ENCODE measurements around the gene RYR2. TPM values are rescaled to one million over a fixed set of nuclear protein-coding genes. Genes with fewer than 3 reads are reported as not detected.

Gene RYR2
- total and polyA plus RNA-seq, 9 of the 15 experiments (the other 6 are each of a cell fraction or from before 2014, with no cell fraction given): 0.03 to 0.42 (median 0.14) TPM

- TF ChIP-seq ZNF384 (IDR thresholded peaks at IDR 0.05; ENCODE audit: low read depth, low read length) (no peak), SMAD2 (IDR thresholded peaks at IDR 0.05; ENCODE audit: low read depth, low read length) (no peak), CCAR2 (IDR thresholded peaks at IDR 0.05; ENCODE audit: low read depth, low read length) (no peak), ZNF282 (CRISPR knock-in tag; IDR thresholded peaks at IDR 0.05) (no peak), NCOR1 (IDR thresholded peaks at IDR 0.05) (no peak), SP2 (IDR thresholded peaks at IDR 0.05; ENCODE audit: extremely low read depth, low read depth, low read length, poor library complexity, severe bottlenecking) (no peak), KDM4B (IDR thresholded peaks at IDR 0.05; ENCODE audit: borderline replicate concordance in 2 of 2, low read depth in 1 of 2) (no peak), TAF1 (IDR thresholded peaks at IDR 0.05; ENCODE audit: control insufficient read depth, extremely low read depth, insufficient read depth, low read length, severe bottlenecking) (no peak), CXXC5 (CRISPR knock-in tag; IDR thresholded peaks at IDR 0.05) (no peak), BRF2 (IDR thresholded peaks at IDR 0.05; ENCODE audit: borderline replicate concordance, insufficient read depth, insufficient read length) (no peak), BMI1 (IDR thresholded peaks at IDR 0.05; ENCODE audit: low read length) (no peak), STAT6 (CRISPR knock-in tag; IDR thresholded peaks at IDR 0.05) (no peak), ZFP1 (CRISPR knock-in tag; IDR thresholded peaks at IDR 0.05) (no peak), BDP1 (IDR thresholded peaks at IDR 0.05; ENCODE audit: insufficient read depth, insufficient read length) (no peak), SETDB1 (IDR thresholded peaks at IDR 0.05; ENCODE audit: low read length) (no peak), CEBPG (CRISPR knock-in tag; IDR thresholded peaks at IDR 0.05) (no peak), CEBPG (tag; conservative IDR thresholded peaks at IDR 0.05 in 1 of 2, IDR thresholded peaks at IDR 0.05 in 1 of 2) (no peak), ZNF184 (CRISPR knock-in tag; IDR thresholded peaks at IDR 0.05) (no peak), HDAC8 (tag; IDR thresholded peaks at IDR 0.05) (no peak), ZNF124 (CRISPR knock-in tag; IDR thresholded peaks at IDR 0.05) (no peak), ZBTB8A (IDR thresholded peaks at IDR 0.05; ENCODE audit: partially characterized antibody) (no peak)
These were observed 195.7 kb downstream of the RYR2 start for GRCh38 chr1:237237721-237238120.

More at GRCh38 chr1:237237721-237238120, 195.7 kb downstream of the RYR2 start:
- DNase-seq (ENCODE audit: extremely low read depth in 1 of 4, low spot score in 3 of 4) (no peak), ATAC-seq (no peak), FAIRE-seq (no peak)
- POLR2A ChIA-PET: no interaction called here
- no TSS peak for BruUV-seq (replicated peaks)
- in situ Hi-C loops (cut with MboI): no loop called here
- H3K27ac ChIP-seq (ENCODE audit: extremely low read depth, low read depth, low read length): no peak overlapping the region
- no peak overlapping the region for H3K9ac ChIP-seq (ENCODE audit: insufficient read depth in 1 of 2, low read depth in 2 of 2, low read length in 2 of 2)
- no peak overlapping the region for H3K4me2 ChIP-seq (ENCODE audit: insufficient read depth, low read length)
- no peak overlapping the region for H2AFZ ChIP-seq (ENCODE audit: low read depth, low read length)
- H3K79me2 ChIP-seq (ENCODE audit: control insufficient read depth, insufficient read depth, low read length): no peaks in the 10 kb centered on the region
- H4K20me1 ChIP-seq (replicated peaks; ENCODE audit: control insufficient read depth, insufficient read depth, low read length): no peaks in the 10 kb centered on the region
- intact Hi-C loops (cut with micrococcal nuclease): no loop called here
- H3K9me1 ChIP-seq (ENCODE audit: control insufficient read depth, insufficient read depth, low read length): no peaks in the 10 kb centered on the region
- H3K9me3 ChIP-seq (replicated peaks; ENCODE audit: control insufficient read depth, insufficient read depth, low read depth, low read length): no peaks in the 10 kb centered on the region
- no peaks in the 10 kb centered on the region for H3K27me3 ChIP-seq (ENCODE audit: control insufficient read depth in 2 of 2, insufficient read depth in 2 of 2, low read length in 2 of 2)
- CTCF ChIA-PET (ENCODE audit: low intra/inter-chr PET ratio): no interaction called here
- no peak overlapping the region for H3K4me3 ChIP-seq
- H3K4me1 ChIP-seq (replicated peaks in 1 of 2; ENCODE audit: control insufficient read depth in 2 of 2, insufficient read depth in 2 of 2, low read length in 2 of 2): no peaks in the 10 kb centered on the region
- H3K36me3 ChIP-seq (ENCODE audit: control insufficient read depth, insufficient read depth, low read length): no peaks in the 10 kb centered on the region
- WGBS (ENCODE audit: insufficient coverage, low coverage, missing lambda C conversion rate): 0% methylated on average over 3 of the region's 3 CpGs
